ENCODE measurements around the gene RFTN2. TPM values are rescaled to one million over a fixed set of nuclear protein-coding genes. Genes with fewer than 3 reads are reported as not detected.
"Not testable (repeated sequence)": the region's sequence is repeated elsewhere in the genome, so short reads cannot be mapped to it uniquely, and the experiment has no call there.

RFTN2 gene
- total RNA-seq, 2 experiments from 2014 or later = not detected

- H3K27me3 Mint-ChIP-seq; ATAC-seq; H3K9me3 Mint-ChIP-seq; H3K27ac Mint-ChIP-seq; H3K36me3 Mint-ChIP-seq (ENCODE audit: low read depth); H3K4me3 Mint-ChIP-seq; H3K4me1 Mint-ChIP-seq (ENCODE audit: low read depth); POLR2A ChIA-PET; CTCF ChIA-PET; intact Hi-C loops (cut with micrococcal nuclease); DNase-seq: not testable (repeated sequence)
These were observed 20.6 kb upstream of the RFTN2 start for GRCh38 chr2:197695971-197696370.

- H3K27me3 Mint-ChIP-seq; H3K9me3 Mint-ChIP-seq; H3K4me3 Mint-ChIP-seq; ATAC-seq; CTCF ChIA-PET; DNase-seq; intact Hi-C loops (cut with micrococcal nuclease); POLR2A ChIA-PET; H3K4me1 Mint-ChIP-seq (ENCODE audit: low read depth); H3K36me3 Mint-ChIP-seq (ENCODE audit: low read depth); H3K27ac Mint-ChIP-seq: not testable (repeated sequence)
These were observed 19.8 kb upstream of the RFTN2 start for GRCh38 chr2:197695206-197695605.

GRCh38 chr2:197677483-197677882 is 2.1 kb upstream of the RFTN2 start:
- POLR2A ChIA-PET = no interaction called here
- no peak overlapping the region for H3K27ac Mint-ChIP-seq
- no peak for TF ChIP-seq CTCF (IDR thresholded peaks at IDR 0.05)
- DNase-seq (no peak), ATAC-seq (peak; percentile 42)
- CTCF ChIA-PET = no interaction called here
- H3K36me3 Mint-ChIP-seq (ENCODE audit: low read depth) = no peaks in the 10 kb centered on the region
- H3K4me1 Mint-ChIP-seq (ENCODE audit: low read depth) = peaks cover 6% of the 10 kb centered on the region
- H3K27me3 Mint-ChIP-seq = peaks cover 14% of the 10 kb centered on the region
- intact Hi-C loops (cut with micrococcal nuclease) = no loop called here
- H3K4me3 Mint-ChIP-seq = no peak overlapping the region
- H3K9me3 Mint-ChIP-seq = no peaks in the 10 kb centered on the region

- Mint-ChIP-seq H3K4me3 (no peak overlapping the region), H3K27me3 (peaks cover 14% of the 10 kb centered on the region), H3K27ac (no peak overlapping the region), H3K36me3 (ENCODE audit: low read depth) (no peaks in the 10 kb centered on the region), H3K4me1 (ENCODE audit: low read depth) (peaks cover 6% of the 10 kb centered on the region), H3K9me3 (no peaks in the 10 kb centered on the region)
- no peak for TF ChIP-seq CTCF (IDR thresholded peaks at IDR 0.05)
- intact Hi-C loops (cut with micrococcal nuclease) = no loop called here
- POLR2A ChIA-PET = no interaction called here
- CTCF ChIA-PET = no interaction called here
- DNase-seq = no peak
- no peak for ATAC-seq
These were observed 1.7 kb upstream of the RFTN2 start for GRCh38 chr2:197677056-197677455.

- intact Hi-C loops (cut with micrococcal nuclease) = no loop called here
- Mint-ChIP-seq H3K4me1 (ENCODE audit: low read depth) (peaks cover 6% of the 10 kb centered on the region), H3K9me3 (no peaks in the 10 kb centered on the region), H3K27ac (no peak overlapping the region), H3K4me3 (no peak overlapping the region), H3K27me3 (peaks cover 14% of the 10 kb centered on the region), H3K36me3 (ENCODE audit: low read depth) (no peaks in the 10 kb centered on the region)
- CTCF ChIA-PET = no interaction called here
- ATAC-seq = no peak
- POLR2A ChIA-PET = no interaction called here
- no peak for DNase-seq
- no peak for TF ChIP-seq CTCF (IDR thresholded peaks at IDR 0.05)
These were observed 363 bp upstream of the RFTN2 start for GRCh38 chr2:197675711-197676188.

GRCh38 chr2:197674591-197674990 is 796 bp downstream of the RFTN2 start:
- DNase-seq (no peak), ATAC-seq (no peak)
- H3K27ac Mint-ChIP-seq = no peak overlapping the region
- H3K9me3 Mint-ChIP-seq = no peaks in the 10 kb centered on the region
- no peaks in the 10 kb centered on the region for H3K36me3 Mint-ChIP-seq (ENCODE audit: low read depth)
- intact Hi-C loops (cut with micrococcal nuclease) = no loop called here
- H3K4me1 Mint-ChIP-seq (ENCODE audit: low read depth) = peaks cover 6% of the 10 kb centered on the region
- no peak for TF ChIP-seq CTCF (IDR thresholded peaks at IDR 0.05)
- ChIA-PET POLR2A (interaction anchor here (0.6 kb wide), 1 partner anchor 174 kb away, joined by 3 read pairs; no protein-coding TSS in a partner anchor), CTCF (no interaction called here)
- H3K27me3 Mint-ChIP-seq = peaks cover 14% of the 10 kb centered on the region
- H3K4me3 Mint-ChIP-seq = no peak overlapping the region

All from activated CD8-positive, alpha-beta T cell treated with anti-CD3 and anti-CD28 coated beads for 36 hours (primary cell).